ENCODE measurements around the gene METTL23.

Gene METTL23

DNA sequence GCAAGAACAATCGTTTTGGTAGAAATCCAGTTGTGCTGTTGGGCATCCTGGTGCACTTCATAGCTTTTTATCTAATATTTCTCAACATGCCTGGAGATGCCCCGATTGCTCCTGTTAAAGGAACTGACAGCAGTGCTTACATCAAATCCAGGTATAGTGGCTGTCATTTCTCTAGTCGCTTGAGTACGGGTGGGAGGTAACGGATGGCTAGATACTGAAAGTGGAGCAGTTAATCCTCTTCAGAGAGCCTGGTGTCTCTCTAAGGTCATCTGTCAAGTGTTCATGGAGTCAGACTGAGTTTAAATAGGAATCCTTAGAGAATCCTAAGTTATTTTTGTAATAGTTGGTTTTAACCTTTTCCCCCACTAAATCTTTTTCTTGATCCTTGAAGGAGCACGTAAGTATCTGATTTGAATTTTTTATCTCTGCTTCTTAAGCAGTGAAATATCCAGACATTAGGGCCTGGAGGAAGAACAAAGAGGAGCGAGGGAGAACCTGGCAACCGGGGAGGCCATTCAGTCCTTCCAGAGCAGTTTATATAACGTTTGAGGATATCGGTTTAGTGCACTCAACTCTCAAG, 48.5 kb downstream of the METTL23 start:
- no peak for DNase-seq

GRCh38 chr17:76781056-76781982, 54.7 kb downstream of the METTL23 start:
- DNase-seq, result no peak

DNA sequence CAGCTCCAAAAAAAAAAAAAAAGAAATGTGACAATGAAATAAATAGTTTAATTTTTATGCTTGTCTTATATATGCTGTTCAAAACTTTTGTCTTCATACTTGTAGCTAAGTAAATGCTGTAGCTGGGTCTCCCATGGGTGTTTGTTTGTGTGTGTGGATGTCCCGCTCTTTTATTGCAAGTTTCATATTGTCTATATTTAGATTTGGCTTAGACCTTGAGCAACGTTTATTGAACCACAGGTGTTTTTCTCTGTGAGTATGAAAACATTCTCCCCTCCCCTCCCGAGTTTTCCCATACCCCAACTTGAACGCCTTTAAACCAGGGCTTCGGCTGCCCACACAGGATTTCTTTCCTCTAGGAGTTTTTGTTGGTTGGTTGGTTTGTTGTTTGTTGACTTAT, 56.5 kb downstream of the METTL23 start:
- DNase-seq, result no peak

Measured in amniotic stem cell (primary cell).